Measurements from ENCODE around the gene CCDC80. TPM values are rescaled to one million over a fixed set of nuclear protein-coding genes. Genes with fewer than 3 reads are reported as not detected.
"Not testable (repeated sequence)": the region's sequence is repeated elsewhere in the genome, so short reads cannot be mapped to it uniquely, and the experiment has no call there.

The CCDC80 gene
- total and polyA plus RNA-seq, 3 experiments from 2014 or later = 0.02 TPM; not detected in 2

GRCh38 chr3:112572701-112573100 is 68.2 kb downstream of the CCDC80 start:
- Histone ChIP-seq H3K4me1 (ENCODE audit: insufficient read depth, low read length) (no peaks in the 10 kb centered on the region), H3K36me3 (ENCODE audit: insufficient read depth, low read length) (peaks cover 24% of the 10 kb centered on the region), H3K9me3 (ENCODE audit: low read length) (no peaks in the 10 kb centered on the region), H3K27ac (ENCODE audit: low read depth, low read length) (no peak overlapping the region), H3K27me3 (ENCODE audit: insufficient read depth, low read length, poor library complexity, severe bottlenecking) (no peaks in the 10 kb centered on the region), H3K4me3 (ENCODE audit: low read length) (no peak overlapping the region)
- no peak overlapping the region for H3K27ac Mint-ChIP-seq
- no peaks in the 10 kb centered on the region for H3K27me3 Mint-ChIP-seq
- ChIA-PET CTCF (no interaction called here), POLR2A (no interaction called here)
- H3K9me3 Mint-ChIP-seq = no peaks in the 10 kb centered on the region
- H3K4me3 Mint-ChIP-seq = no peak overlapping the region
- peaks cover 8 to 69% (median 14%) of the 10 kb centered on the region in 3 donors for H3K36me3 Mint-ChIP-seq
- DNase-seq = no peak
- peaks cover 9 to 27% (median 20%) of the 10 kb centered on the region in 3 donors for H3K4me1 Mint-ChIP-seq

DNA sequence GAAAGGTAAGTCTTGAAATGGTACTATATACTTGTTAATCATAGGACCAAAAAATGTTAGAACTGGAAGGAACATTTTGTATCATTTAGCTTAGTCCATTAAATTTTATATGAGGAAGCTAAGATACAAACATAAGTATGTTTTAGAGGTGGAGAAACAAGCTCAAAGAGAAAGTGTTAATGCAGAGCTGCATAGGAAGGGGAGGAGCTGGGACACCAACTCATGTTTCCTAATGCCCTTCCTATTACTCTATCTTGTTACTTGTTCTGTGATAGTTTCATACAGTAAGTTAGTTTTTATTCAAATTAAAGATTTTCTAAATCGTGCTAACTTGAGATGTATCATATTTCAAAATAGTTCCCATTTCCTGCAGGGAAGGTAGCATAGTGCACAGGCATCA is 71.7 kb downstream of the CCDC80 start:
- H3K36me3 Mint-ChIP-seq = peaks cover 8 to 77% (median 17%) of the 10 kb centered on the region in 3 donors
- Histone ChIP-seq H3K9me3 (ENCODE audit: low read length) (no peaks in the 10 kb centered on the region), H3K4me3 (ENCODE audit: low read length) (no peak overlapping the region), H3K36me3 (ENCODE audit: insufficient read depth, low read length) (peaks cover 19% of the 10 kb centered on the region), H3K27me3 (ENCODE audit: insufficient read depth, low read length, poor library complexity, severe bottlenecking) (no peaks in the 10 kb centered on the region), H3K4me1 (ENCODE audit: insufficient read depth, low read length) (no peaks in the 10 kb centered on the region), H3K27ac (ENCODE audit: low read depth, low read length) (no peak overlapping the region)
- no peak for DNase-seq
- H3K9me3 Mint-ChIP-seq = no peaks in the 10 kb centered on the region
- peaks cover 11 to 41% (median 26%) of the 10 kb centered on the region in 3 donors for H3K4me1 Mint-ChIP-seq
- H3K4me3 Mint-ChIP-seq = no peak overlapping the region
- POLR2A ChIA-PET = no interaction called here
- CTCF ChIA-PET = interaction anchor here (1.3 kb wide), 1 partner anchor 11 kb away, joined by 3 read pairs; no protein-coding TSS in a partner anchor
- H3K27ac Mint-ChIP-seq = peak overlapping the region in 1 of 8 donors; percentile 41
- H3K27me3 Mint-ChIP-seq = no peaks in the 10 kb centered on the region

DNA sequence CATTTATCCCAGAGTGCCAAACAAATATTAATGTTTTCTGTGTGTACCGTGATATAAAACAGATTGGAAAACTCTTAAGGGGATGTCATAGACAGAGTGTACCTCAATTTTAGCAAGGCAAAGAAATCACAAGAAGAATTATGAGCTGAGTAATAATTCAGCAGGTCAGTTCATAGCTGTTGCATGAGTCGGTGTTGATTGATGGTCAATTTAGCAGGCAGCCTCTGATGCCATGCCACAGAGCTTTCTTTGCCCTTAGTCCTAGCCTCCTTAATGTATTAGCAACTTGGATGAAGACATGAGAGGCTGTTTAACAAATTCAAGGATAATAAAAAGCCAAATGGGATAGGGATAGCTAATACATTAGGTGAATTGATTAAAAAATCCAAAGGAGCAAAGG is 72.3 kb downstream of the CCDC80 start:
- H3K27ac ChIP-seq (ENCODE audit: low read depth, low read length) = no peak overlapping the region
- POLR2A ChIA-PET = no interaction called here

GRCh38 chr3:112564940-112565305 is 76.0 kb downstream of the CCDC80 start:
- Mint-ChIP-seq H3K36me3 (peaks cover 0 to 64% (median 7%) of the 10 kb centered on the region in 3 donors), H3K27ac (no peak overlapping the region), H3K4me3 (no peak overlapping the region), H3K4me1 (peaks cover 34 to 58% (median 57%) of the 10 kb centered on the region in 3 donors), H3K9me3 (no peaks in the 10 kb centered on the region), H3K27me3 (no peaks in the 10 kb centered on the region)
- H3K36me3 ChIP-seq (ENCODE audit: insufficient read depth, low read length) = peaks cover 7% of the 10 kb centered on the region
- DNase-seq = no peak
- H3K27ac ChIP-seq (ENCODE audit: low read depth, low read length) = no peak overlapping the region
- CTCF ChIA-PET = no interaction called here
- H3K27me3 ChIP-seq (ENCODE audit: insufficient read depth, low read length, poor library complexity, severe bottlenecking) = no peaks in the 10 kb centered on the region
- POLR2A ChIA-PET = no interaction called here
- no peak overlapping the region for H3K4me3 ChIP-seq (ENCODE audit: low read length)
- H3K4me1 ChIP-seq (ENCODE audit: insufficient read depth, low read length) = peaks cover 17% of the 10 kb centered on the region
- no peaks in the 10 kb centered on the region for H3K9me3 ChIP-seq (ENCODE audit: low read length)

More for the DNA sequence above, 72.3 kb downstream of the CCDC80 start:
- no peaks in the 10 kb centered on the region for H3K27me3 ChIP-seq (ENCODE audit: insufficient read depth, low read length, poor library complexity, severe bottlenecking)
- no peak overlapping the region for H3K27ac Mint-ChIP-seq
- no peaks in the 10 kb centered on the region for H3K9me3 ChIP-seq (ENCODE audit: low read length)
- H3K36me3 Mint-ChIP-seq = peaks cover 8 to 74% (median 17%) of the 10 kb centered on the region in 3 donors
- H3K27me3 Mint-ChIP-seq = no peaks in the 10 kb centered on the region
- no peak overlapping the region for H3K4me3 ChIP-seq (ENCODE audit: low read length)
- CTCF ChIA-PET = interaction anchor here (1.3 kb wide), 1 partner anchor 11 kb away, joined by 3 read pairs; no protein-coding TSS in a partner anchor
- no peaks in the 10 kb centered on the region for H3K4me1 ChIP-seq (ENCODE audit: insufficient read depth, low read length)
- H3K9me3 Mint-ChIP-seq = no peaks in the 10 kb centered on the region
- H3K4me3 Mint-ChIP-seq = no peak overlapping the region
- no peak for DNase-seq
- H3K4me1 Mint-ChIP-seq = peaks cover 15 to 42% (median 32%) of the 10 kb centered on the region in 3 donors
- peaks cover 19% of the 10 kb centered on the region for H3K36me3 ChIP-seq (ENCODE audit: insufficient read depth, low read length)

DNA sequence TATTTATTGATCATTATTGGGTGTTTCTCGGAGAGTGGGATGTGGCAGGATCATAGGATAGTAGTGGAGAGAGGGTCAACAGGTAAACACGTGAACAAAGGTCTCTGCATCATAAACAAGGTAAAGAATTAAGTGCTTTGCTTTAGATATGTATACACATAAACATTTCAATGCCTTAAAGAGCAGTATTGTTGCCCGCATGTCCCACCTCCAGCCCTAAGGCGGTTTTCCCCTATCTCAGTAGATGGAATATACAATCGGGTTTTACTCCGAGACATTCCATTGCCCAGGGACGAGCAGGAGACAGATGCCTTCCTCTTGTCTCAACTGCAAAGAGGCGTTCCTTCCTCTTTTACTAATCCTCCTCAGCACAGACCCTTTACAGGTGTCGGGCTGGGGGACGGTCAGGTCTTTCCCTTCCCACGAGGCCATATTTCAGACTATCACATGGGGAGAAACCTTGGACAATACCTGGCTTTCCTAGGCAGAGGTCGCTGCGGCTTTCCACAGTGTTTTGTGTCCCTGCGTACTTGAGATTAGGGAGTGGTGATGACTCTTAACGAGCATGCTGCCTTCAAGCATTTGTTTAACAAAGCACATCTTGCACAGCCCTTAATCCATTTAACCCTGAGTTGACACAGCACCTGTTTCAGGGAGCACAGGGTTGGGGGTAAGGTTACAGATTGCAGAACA is 76.5 kb downstream of the CCDC80 start:
- H3K4me1 ChIP-seq (ENCODE audit: insufficient read depth, low read length) = peaks cover 22% of the 10 kb centered on the region
- CTCF ChIA-PET; H3K27me3 ChIP-seq (ENCODE audit: insufficient read depth, low read length, poor library complexity, severe bottlenecking); H3K4me3 ChIP-seq (ENCODE audit: low read length); H3K27ac ChIP-seq (ENCODE audit: low read depth, low read length); H3K9me3 ChIP-seq (ENCODE audit: low read length); POLR2A ChIA-PET; H3K27me3 Mint-ChIP-seq; DNase-seq; H3K9me3 Mint-ChIP-seq; H3K36me3 ChIP-seq (ENCODE audit: insufficient read depth, low read length): not testable (repeated sequence)
- Mint-ChIP-seq H3K27ac (peak overlapping the region in 1 of 8 donors; percentile 19), H3K4me1 (peaks cover 36 to 59% (median 57%) of the 10 kb centered on the region in 3 donors), H3K36me3 (peaks cover 0 to 58% (median 9%) of the 10 kb centered on the region in 3 donors), H3K4me3 (peak overlapping the region in 5 of 7 donors; percentile 6 to 46 (median 20))

GRCh38 chr3:112561734-112562529 is 79.0 kb downstream of the CCDC80 start, which contains the start of the genes ATG3 and SLC35A5:
Gene ATG3 (minus strand): TSS chr3:112561962. CDS start chr3:112561528, 434 bp downstream.
Gene SLC35A5 (plus strand): TSS chr3:112562045. CDS start chr3:112563404, 1,359 bp downstream.
- DNase-seq = peak; percentile 98 to 100 (median 98)
- Histone ChIP-seq H3K36me3 (ENCODE audit: insufficient read depth, low read length) (no peaks in the 10 kb centered on the region), H3K4me3 (ENCODE audit: low read length) (peak within 1 kb of the TSS; percentile 95), H3K9me3 (ENCODE audit: low read length) (no peaks in the 10 kb centered on the region), H3K27ac (ENCODE audit: low read depth, low read length) (peak within 1 kb of the TSS; percentile 97), H3K4me1 (ENCODE audit: insufficient read depth, low read length) (peaks cover 25% of the 10 kb centered on the region), H3K27me3 (ENCODE audit: insufficient read depth, low read length, poor library complexity, severe bottlenecking) (no peaks in the 10 kb centered on the region)
- no peaks in the 10 kb centered on the region for H3K27me3 Mint-ChIP-seq
- H3K4me1 Mint-ChIP-seq = peaks cover 43 to 59% (median 56%) of the 10 kb centered on the region in 3 donors
- peak within 1 kb of the TSS; percentile 95 to 99 (median 99) for H3K27ac Mint-ChIP-seq
- POLR2A ChIA-PET = interaction anchor here (0.7 to 1.4 kb wide), 2 partner anchors 63 to 583 kb away, joined by 3 to 4 read pairs; partner anchors contain the start of genes ABHD10 and BTLA
- H3K9me3 Mint-ChIP-seq = no peaks in the 10 kb centered on the region
- peaks cover 0 to 50% (median 8%) of the 10 kb centered on the region in 3 donors for H3K36me3 Mint-ChIP-seq
- CTCF ChIA-PET = interaction anchor here (0.7 to 1.4 kb wide), 5 partner anchors 29 to 269 kb away, joined by 3 to 4 read pairs (median 4); partner anchors contain the start of gene SLC9C1
- H3K4me3 Mint-ChIP-seq = peak within 1 kb of the TSS; percentile 93 to 99 (median 98)

- CTCF ChIA-PET = interaction anchor here (0.7 to 1.4 kb wide), 5 partner anchors 29 to 268 kb away, joined by 3 to 4 read pairs (median 4); partner anchors contain the start of gene SLC9C1
- Histone ChIP-seq H3K27ac (ENCODE audit: low read depth, low read length) (peak overlapping the region; percentile 97), H3K4me1 (ENCODE audit: insufficient read depth, low read length) (peaks cover 25% of the 10 kb centered on the region), H3K27me3 (ENCODE audit: insufficient read depth, low read length, poor library complexity, severe bottlenecking) (no peaks in the 10 kb centered on the region), H3K4me3 (ENCODE audit: low read length) (peak overlapping the region; percentile 95), H3K36me3 (ENCODE audit: insufficient read depth, low read length) (no peaks in the 10 kb centered on the region), H3K9me3 (ENCODE audit: low read length) (no peaks in the 10 kb centered on the region)
- Mint-ChIP-seq H3K4me1 (peaks cover 42 to 62% (median 56%) of the 10 kb centered on the region in 3 donors), H3K9me3 (no peaks in the 10 kb centered on the region), H3K36me3 (peaks cover 0 to 49% (median 5%) of the 10 kb centered on the region in 3 donors), H3K4me3 (peak overlapping the region; percentile 93 to 99 (median 98)), H3K27me3 (no peaks in the 10 kb centered on the region), H3K27ac (peak overlapping the region; percentile 94 to 99 (median 96))
- peak in 1 of 5 donors; percentile 74 for DNase-seq
- POLR2A ChIA-PET = no interaction called here
Measured at GRCh38 chr3:112561484-112561733, 79.5 kb downstream of the CCDC80 start.
